DOHH2 (cell line): ENCODE data around the gene SF3A2.

ENCODE experiments used
- H3F3A ChIP-seq: fragments of 200-600 bp; sonication (generic), shearing (Covaris generic); 2 replicates; pipeline ENCODE4 v1.6.0; 2016; ENCODE audit warnings: antibody characterized with exemption, mild to moderate bottlenecking; ENCODE audit not compliant: control insufficient read depth, insufficient read depth
- H3K27ac ChIP-seq: fragments of 200-600 bp; sonication (generic); 2 replicates; pipeline ENCODE4 v1.5.1; 2014; ENCODE audit warnings: low read depth, mild to moderate bottlenecking, low read length, moderate library complexity
- H3K27me3 ChIP-seq: fragments of 200-600 bp; sonication (generic); 2 replicates; pipeline ENCODE4 v1.6.1; 2014; ENCODE audit warnings: mild to moderate bottlenecking, low read length, mixed read lengths; ENCODE audit not compliant: control insufficient read depth
- H3K36me3 ChIP-seq: fragments of 200-600 bp; sonication (generic); 2 replicates; pipeline ENCODE4 v1.6.1; 2014; ENCODE audit warnings: mild to moderate bottlenecking, low read length, moderate library complexity, mixed read lengths; ENCODE audit not compliant: control insufficient read depth
- H3K4me1 ChIP-seq: fragments of 200-600 bp; sonication (generic); 2 replicates; pipeline ENCODE4 v1.6.1; 2014; ENCODE audit warnings: mild to moderate bottlenecking, low read length, mixed read lengths; ENCODE audit not compliant: control insufficient read depth
- H3K4me2 ChIP-seq: fragments of 200-600 bp; sonication (generic); 2 replicates; pipeline ENCODE4 v1.6.0; 2014; ENCODE audit warnings: mild to moderate bottlenecking, low read length, moderate library complexity
- H3K4me3 ChIP-seq: fragments of 200-600 bp; sonication (generic); 2 replicates; pipeline ENCODE4 v1.5.1; 2014; ENCODE audit warnings: mild to moderate bottlenecking, low read length, mixed read lengths
- H3K79me2 ChIP-seq: fragments of 200-600 bp; sonication (generic); 2 replicates; pipeline ENCODE4 v1.6.1; 2014; ENCODE audit warnings: mild to moderate bottlenecking, low read length, mixed read lengths; ENCODE audit not compliant: control insufficient read depth
- H3K9me2 ChIP-seq: fragments of 200-600 bp; sonication (generic); replicated peaks from 2 replicates; pipeline ENCODE4 v1.6.1; 2014; ENCODE audit warnings: mild to moderate bottlenecking, low read length, mixed read lengths; ENCODE audit not compliant: control insufficient read depth
- H3K9me3 ChIP-seq: fragments of 200-600 bp; sonication (generic); 2 replicates; pipeline ENCODE4 v1.6.1; 2014; ENCODE audit warnings: antibody characterized with exemption, low read length, mixed read lengths; ENCODE audit not compliant: control insufficient read depth, insufficient read depth
- H4K20me1 ChIP-seq: fragments of 200-600 bp; sonication (generic); 2 replicates; pipeline ENCODE4 v1.6.0; 2014; ENCODE audit warnings: low read depth, mild to moderate bottlenecking, antibody characterized with exemption, low read length, moderate library complexity; ENCODE audit not compliant: control insufficient read depth, insufficient read depth
- EZH2phosphoT487 ChIP-seq: fragments of 200-600 bp; sonication (generic); IDR thresholded peaks from 2 replicates; pipeline ENCODE4 v1.6.1; 2017; ENCODE audit warnings: borderline replicate concordance, mild to moderate bottlenecking, antibody characterized with exemption, low read length, moderate library complexity, mixed read lengths
- TF ChIP-seq, protein P1 (sequence below): fragments of 200-600 bp; sonication (generic); IDR thresholded peaks from one replicate; pipeline ENCODE4 v1.5.1; 2014; ENCODE audit warnings: antibody characterized with exemption, mild to moderate bottlenecking, low read depth, low read length; ENCODE audit not compliant: poor library complexity, severe bottlenecking

The SF3A2 gene

DNA sequence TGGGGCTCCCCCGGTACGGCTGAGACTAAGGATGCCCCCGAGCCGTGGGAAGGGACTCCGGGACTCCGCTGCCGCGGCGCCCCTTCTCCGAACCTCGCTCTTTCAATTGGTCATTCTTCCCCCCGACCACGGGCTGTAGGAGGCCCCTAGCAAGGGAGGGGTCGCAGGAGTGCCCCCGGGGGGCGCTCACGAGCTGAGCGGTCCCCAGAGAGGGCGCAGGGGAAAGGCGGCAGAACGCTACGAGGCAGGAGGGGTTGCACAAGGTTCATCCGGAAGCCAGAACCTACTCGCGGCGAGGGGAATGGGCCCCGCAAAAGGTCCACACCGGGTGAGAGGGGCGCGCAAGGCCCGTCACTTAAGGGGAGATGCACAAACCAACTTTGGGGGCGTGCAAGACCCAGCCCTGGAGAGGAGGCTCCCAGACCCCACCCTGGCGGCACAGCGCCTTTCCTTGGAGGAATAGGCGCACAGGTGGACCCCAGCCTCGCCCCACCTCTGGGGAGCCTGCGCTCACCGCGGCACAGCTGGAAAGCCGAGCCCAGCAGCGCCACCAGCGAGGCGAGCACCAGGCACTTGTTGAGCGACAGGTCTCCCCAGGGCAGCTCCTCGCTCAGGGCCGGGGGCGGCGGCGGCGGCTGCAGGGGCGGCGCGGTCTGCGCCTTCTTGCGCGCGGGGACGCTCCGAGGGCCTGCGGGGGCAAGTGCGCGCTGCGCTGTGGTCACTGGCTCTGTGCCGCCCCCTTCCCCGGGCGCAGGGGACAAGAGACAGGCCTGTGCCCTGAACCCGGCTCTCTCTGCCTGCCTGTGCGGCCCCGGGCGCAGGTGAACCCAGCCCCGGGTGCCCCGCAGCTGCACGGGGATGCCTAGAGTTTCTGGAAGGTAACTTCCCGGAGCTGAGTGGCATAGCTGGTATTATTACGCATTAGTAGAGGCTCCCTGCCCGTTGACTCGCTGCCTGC, 16.8 kb downstream of the SF3A2 start:
- H3K27me3 ChIP-seq = no peaks in the 10 kb centered on the region
- peaks cover 4% of the 10 kb centered on the region for H3K79me2 ChIP-seq
- no peak for TF ChIP-seq EZH2phosphoT487
- TF ChIP-seq, protein P1, sequence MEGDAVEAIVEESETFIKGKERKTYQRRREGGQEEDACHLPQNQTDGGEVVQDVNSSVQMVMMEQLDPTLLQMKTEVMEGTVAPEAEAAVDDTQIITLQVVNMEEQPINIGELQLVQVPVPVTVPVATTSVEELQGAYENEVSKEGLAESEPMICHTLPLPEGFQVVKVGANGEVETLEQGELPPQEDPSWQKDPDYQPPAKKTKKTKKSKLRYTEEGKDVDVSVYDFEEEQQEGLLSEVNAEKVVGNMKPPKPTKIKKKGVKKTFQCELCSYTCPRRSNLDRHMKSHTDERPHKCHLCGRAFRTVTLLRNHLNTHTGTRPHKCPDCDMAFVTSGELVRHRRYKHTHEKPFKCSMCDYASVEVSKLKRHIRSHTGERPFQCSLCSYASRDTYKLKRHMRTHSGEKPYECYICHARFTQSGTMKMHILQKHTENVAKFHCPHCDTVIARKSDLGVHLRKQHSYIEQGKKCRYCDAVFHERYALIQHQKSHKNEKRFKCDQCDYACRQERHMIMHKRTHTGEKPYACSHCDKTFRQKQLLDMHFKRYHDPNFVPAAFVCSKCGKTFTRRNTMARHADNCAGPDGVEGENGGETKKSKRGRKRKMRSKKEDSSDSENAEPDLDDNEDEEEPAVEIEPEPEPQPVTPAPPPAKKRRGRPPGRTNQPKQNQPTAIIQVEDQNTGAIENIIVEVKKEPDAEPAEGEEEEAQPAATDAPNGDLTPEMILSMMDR = peak; percentile 90
- peaks cover 17% of the 10 kb centered on the region for H3F3A ChIP-seq
- no peaks in the 10 kb centered on the region for H3K9me3 ChIP-seq
- no peaks in the 10 kb centered on the region for H4K20me1 ChIP-seq
- peaks cover 51% of the 10 kb centered on the region for H3K4me1 ChIP-seq
- peak overlapping the region; percentile 65 for H3K4me2 ChIP-seq
- no peaks in the 10 kb centered on the region for H3K9me2 ChIP-seq
- H3K27ac ChIP-seq = no peak overlapping the region
- peak overlapping the region; percentile 30 for H3K4me3 ChIP-seq
- H3K36me3 ChIP-seq = peaks cover 15% of the 10 kb centered on the region; the same call in 1 of the 2 replicates

DNA sequence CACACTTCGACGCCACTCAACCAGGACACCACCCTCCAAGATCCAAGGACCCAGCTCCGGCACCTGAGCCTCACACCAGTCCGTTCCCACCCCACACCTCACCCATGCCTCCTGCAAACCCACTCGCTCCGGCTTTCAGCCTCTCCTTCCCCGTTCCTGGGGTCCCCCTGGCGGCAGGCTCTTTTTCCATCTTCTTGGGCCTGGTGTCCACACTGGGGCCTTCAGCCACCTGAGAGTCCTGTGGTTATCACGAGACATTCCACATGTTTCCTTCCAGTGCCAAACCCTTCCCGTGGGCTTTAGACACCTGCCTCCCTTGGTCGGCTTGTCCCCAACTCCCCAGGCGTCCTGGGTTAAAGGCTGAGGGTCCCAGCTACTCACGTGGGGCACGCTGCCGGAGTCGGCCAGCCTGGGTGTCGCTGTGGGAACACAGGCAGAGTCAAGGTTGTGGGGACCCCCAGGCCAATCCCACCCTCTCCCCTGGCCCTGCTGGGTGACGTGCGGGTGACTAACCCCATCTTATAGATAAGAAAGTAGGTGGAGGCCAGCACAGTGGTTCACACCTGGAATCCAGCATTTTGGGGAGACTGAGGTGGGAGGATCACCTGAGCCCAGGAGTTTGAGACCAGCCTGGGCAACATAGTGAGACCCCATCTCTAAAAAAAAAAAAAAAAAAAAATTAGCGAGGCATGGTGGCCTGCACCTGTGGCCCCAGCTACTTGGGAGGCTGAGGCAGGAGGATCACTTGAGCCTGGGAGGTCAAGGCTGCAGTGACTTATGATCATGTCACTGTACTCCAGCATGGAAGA, 17.6 kb downstream of the SF3A2 start:
- Histone ChIP-seq H3K36me3 (peaks cover 15% of the 10 kb centered on the region), H3K27ac (no peak overlapping the region), H3K79me2 (peaks cover 4% of the 10 kb centered on the region), H3K4me3 (no peak overlapping the region), H3K27me3 (no peaks in the 10 kb centered on the region), H3F3A (peaks cover 22% of the 10 kb centered on the region), H3K4me1 (peaks cover 60% of the 10 kb centered on the region), H4K20me1 (no peaks in the 10 kb centered on the region), H3K9me2 (no peaks in the 10 kb centered on the region), H3K9me3 (no peaks in the 10 kb centered on the region), H3K4me2 (no peak overlapping the region)
- TF ChIP-seq, protein P1 = no peak
- TF ChIP-seq EZH2phosphoT487 = no peak

DNA sequence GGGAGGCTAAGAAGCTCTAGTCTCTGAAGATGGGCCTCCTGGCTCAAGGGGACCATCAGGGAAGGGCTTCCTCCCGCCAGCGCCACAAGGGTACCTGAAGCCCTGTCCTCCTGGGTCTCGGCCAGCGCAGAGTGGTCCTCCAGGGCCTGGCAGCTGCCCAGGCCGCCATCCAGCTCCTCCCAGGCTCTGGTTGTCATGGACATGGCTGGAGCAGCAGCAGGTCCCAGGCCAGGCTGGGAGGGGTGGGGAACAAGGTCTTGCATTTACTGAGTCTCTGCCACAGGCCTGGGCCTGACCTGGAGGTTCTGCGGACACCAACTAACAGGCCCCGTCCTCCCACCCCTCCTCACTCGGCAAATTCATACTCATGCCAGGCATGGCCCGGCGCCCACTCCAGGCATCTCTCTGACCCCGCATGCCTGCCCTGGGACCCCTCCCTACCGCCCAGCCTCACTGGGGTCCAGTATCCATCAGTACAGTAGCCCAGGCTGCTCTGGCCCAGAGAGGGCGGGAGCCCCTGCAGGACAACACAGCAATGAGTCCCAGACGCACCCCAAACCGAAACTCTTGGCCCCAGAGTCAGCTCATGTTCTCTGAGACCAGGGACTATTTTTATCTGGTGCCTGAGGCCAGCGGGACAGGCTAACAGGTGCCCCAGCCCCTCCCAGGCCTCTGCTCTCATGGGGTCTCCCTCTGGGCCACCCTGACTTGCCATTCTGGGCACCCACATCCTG, 18.7 kb downstream of the SF3A2 start:
- H3K9me2 ChIP-seq = no peaks in the 10 kb centered on the region
- peak overlapping the region; percentile 60 for H3K4me2 ChIP-seq
- no peaks in the 10 kb centered on the region for H3K27me3 ChIP-seq
- H3K79me2 ChIP-seq = peaks cover 4% of the 10 kb centered on the region
- peak overlapping the region; percentile 96 for H3K27ac ChIP-seq
- H4K20me1 ChIP-seq = no peaks in the 10 kb centered on the region
- peak overlapping the region; percentile 69 for H3K4me3 ChIP-seq
- no peaks in the 10 kb centered on the region for H3K9me3 ChIP-seq
- H3F3A ChIP-seq = peaks cover 22% of the 10 kb centered on the region
- peaks cover 70% of the 10 kb centered on the region for H3K4me1 ChIP-seq
- peaks cover 11% of the 10 kb centered on the region for H3K36me3 ChIP-seq
- no peak for TF ChIP-seq EZH2phosphoT487
